ENCODE measurements around the gene RGSL1.

Gene RGSL1

DNA sequence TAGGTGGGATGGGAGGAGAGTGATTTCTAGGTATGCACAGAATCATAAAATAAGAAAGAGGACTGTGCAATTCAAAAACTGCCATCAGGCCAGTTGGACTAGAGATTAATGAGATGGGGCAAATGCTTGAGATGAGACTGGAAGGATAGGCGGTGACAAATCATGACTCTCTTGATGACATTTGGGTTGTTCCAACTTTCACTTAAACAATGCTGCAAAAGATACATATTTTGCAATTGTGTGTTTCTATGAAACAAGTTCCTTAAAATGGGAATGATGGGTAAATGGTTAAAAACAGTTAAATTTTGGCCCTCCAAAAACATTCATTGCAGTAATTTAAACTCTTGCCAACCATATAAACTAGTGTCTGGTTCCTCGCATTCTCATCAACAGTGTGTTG is 84.0 kb downstream of the RGSL1 start:
- no peak for DNase-seq (ENCODE audit: low read depth in 2 of 3, low spot score in 2 of 3)

DNA sequence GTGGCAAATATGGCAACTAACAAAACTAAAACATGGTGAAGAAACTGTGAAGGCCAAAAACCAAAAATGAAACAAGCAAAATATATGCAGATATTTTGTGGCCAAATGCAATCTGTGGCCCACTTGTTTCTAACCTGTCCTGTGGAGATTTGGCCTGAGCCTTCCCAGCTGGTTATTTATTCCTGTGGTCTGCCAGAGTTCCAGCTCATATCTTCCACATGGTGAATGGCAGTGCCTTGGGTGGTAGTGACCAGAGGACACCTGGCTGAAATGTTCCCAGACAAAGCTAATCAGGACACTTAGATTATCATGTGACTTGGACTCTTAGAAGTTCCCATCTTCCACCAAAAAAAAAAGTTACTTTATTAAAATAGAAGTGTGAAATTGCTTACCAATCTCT is 99.4 kb downstream of the RGSL1 start:
- DNase-seq (ENCODE audit: low read depth in 2 of 3, low spot score in 2 of 3) = no peak

DNA sequence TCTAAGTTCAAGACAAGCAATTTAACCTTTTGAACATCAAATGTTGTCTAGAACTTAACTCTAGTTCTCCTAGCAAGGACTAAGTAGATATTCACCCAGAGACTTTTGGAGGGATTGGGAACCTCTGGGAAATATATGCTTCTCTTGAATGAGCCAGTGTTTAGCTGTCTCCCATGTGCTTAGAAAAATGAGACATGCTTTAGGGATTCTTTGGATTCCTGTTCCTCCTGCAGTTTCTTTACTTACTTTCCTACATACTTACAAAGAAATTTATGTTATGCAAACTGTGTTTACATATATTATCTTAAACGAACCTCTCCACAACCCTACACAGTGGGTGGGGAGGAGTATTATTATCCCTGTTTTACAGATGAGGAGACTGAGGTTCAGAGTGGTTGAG is 99.9 kb downstream of the RGSL1 start:
- DNase-seq (ENCODE audit: low read depth in 2 of 3, low spot score in 2 of 3) = no peak

DNA sequence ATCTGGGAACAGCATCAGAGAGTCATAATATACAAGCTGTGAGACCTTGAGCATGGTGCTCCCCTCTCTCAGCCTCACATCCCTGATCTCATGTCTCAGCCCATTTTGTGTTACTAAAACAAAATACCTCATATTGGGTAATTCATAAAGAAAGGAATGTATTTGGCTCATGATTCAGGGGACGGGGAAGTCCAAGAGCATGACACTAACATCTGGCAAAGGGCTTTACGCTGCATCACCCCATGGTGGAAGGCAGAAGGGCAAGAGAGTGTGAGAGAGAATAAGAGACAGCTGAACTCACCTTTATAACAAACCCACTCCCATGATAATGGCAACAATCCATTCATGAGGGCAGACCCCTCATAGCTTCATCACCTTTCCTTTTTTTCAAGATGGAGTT is 102.6 kb downstream of the RGSL1 start:
- DNase-seq (ENCODE audit: low read depth in 2 of 3, low spot score in 2 of 3) = no peak

DNA sequence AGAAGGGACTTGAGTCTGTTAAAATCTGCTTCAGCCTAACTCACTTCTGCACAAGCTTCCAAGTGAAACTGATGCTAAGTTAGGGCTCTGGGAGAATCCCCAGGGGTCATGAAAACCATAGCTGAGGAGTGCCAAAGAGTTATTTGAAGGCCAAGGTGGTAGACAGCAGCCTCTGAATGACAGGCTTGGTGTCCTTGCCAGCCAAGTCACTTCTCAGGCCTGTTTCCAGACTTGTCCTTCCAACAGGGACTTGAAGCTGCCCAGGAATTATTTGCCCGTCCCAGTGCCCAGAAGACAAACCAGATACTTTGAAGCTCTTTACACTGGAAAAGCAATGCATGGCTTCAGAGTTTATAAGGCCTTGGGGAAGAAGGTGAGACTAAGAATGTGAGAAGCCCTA is 105.5 kb downstream of the RGSL1 start:
- no peak for DNase-seq (ENCODE audit: low read depth in 2 of 3, low spot score in 2 of 3)

DNA sequence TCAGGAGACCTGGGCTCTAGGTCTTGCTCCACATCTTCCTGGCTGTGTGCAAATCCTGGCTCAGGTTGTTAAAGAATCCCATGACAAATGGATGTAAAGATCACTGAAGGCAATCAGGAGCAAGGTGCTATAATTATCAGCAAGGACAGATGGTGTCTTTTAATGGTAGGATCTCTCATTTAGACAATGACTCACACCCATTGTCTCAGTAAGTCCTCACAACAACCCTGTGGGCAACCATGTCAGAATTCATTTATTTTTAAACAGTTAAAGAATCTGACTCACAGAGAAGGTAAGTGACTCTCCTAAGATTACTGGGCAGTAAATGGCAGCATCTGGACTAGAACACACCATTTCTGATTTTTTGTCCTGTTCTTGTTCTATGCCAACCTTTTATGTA is 106.3 kb downstream of the RGSL1 start:
- DNase-seq (ENCODE audit: low read depth in 2 of 3, low spot score in 2 of 3) = no peak

DNA sequence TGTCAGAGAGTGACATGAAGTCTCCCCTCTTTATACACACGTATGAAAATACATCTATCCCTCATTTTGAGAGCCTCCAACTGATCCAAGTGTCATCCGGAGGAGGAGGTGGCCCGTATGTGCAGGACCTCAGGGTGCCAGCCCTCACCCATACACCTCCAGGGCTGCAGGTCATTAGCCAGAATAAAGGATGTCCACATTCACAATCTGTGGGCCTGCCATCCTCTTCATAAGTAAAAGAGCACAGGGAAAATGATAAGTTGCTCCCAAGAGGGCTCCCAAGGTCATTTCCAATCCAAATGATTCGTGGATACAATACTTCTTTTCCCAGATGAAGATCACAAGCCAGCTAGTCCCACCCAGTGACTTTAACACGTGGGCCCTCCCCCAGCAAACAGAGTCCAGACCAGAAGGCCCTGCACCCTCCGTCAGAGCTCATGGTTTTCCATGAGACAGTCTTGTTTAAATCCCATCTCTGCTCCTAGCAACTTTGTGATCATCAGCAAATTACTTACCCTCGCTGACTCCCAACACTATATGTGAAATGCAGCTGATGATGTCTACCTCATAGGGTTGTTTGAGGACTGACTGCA is 110.5 kb downstream of the RGSL1 start:
- DNase-seq (ENCODE audit: low read depth in 2 of 3, low spot score in 2 of 3) = no peak

DNA sequence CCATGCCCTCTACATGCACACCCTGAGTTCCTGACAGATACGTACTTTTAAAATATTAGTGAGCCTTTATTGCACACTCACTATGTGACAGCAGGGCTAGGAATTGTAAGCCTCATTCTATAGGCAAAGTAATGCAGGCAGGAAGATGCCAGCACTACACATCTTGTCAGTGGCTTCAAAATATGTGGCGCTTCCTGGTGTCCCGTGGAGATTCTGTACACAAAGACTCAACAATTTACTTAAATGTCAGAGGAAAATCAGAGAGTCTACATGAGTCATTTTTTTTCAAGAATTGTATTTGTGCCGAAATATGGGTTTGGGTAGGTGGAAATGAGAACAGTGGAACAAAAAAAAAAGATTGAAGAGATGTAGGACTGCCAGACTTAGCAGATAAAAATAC is 111.5 kb downstream of the RGSL1 start:
- DNase-seq (ENCODE audit: low read depth in 2 of 3, low spot score in 2 of 3) = no peak

DNA sequence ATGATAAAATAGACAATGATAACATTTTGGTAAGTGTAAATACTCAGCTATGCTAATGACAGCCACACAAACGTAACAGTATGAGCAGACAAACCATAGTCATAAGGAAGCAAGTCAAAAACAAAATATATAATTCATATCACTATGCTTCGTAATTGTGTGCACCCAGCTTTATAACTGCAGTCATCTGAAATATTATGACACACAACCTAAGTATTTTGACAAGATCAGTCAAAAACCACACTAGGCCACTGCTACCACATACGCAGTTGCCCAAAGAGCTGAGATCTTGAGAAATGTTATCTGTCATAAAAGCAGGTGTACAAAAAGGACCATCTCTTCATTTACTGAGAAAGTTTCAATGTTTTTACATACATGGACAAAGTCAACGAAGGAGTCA is 113.1 kb downstream of the RGSL1 start:
- DNase-seq (ENCODE audit: low read depth in 2 of 3, low spot score in 2 of 3) = no peak

DNA sequence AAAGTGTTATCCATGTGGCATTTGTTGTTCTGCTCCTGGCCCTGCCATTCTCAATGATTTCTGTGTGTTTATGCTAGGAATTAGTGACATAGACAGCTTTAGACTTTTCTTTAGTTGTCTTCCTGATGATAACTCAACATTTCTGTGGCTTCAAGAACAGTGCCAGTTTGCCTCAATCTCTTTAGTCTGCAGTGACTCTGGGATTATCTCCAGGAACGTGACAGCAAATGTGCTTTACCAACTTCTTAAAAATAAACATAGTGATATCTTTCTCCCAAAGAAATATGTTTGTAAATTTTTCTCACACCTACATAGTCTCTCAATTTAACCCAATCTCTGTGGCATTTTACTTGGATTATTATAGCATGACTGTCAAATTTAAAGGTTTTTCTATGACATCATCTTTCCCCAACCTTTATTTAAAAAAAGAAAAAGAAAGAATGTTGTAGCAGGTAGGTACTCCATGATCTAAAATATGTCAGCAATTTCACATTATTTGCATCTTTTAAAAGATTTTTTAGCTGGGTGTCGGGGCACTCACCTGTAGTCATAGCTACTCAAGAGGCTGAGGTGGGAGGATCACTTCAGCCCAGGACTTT is 114.6 kb downstream of the RGSL1 start:
- no peak for DNase-seq (ENCODE audit: low read depth in 2 of 3, low spot score in 2 of 3)

DNA sequence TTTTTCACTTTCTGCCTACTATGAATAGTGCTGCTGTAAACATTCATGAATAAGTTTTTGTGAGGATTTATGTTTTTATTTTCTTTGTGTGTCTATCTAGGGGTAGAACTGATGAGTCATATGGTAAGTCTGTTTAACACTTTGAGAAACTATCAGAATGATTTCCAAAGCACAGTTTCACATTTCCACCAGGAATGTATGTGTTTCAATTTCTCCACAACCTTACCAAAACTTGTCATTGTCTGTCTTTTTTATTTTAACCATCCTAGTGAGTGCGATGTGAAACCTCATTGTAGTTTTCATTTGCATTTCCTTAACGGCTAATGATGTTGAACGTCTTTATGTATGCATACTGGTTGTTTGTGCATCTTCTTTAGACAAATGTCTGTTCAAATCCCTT is 115.6 kb downstream of the RGSL1 start:
- DNase-seq (ENCODE audit: low read depth in 2 of 3, low spot score in 2 of 3) = no peak

DNA sequence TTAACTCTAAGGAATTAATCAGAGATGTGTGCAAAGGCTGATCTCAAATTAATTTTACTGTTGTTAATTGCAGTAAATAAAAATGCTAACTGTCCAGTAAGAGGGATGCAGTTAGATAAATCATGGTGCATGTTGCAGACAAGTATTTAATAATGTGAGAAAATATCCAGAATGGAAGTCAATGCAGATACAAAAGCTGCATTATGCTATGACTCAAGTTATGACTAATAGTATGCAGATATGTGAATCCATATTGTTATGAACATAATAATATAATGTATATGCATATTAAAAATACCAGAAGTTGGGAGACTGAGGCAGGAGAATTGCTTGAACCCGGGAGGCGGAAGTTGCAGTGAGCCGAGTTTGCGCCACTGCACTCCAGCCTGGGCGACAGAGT is 117.7 kb downstream of the RGSL1 start:
- DNase-seq (ENCODE audit: low read depth in 2 of 3, low spot score in 2 of 3) = no peak

DNA sequence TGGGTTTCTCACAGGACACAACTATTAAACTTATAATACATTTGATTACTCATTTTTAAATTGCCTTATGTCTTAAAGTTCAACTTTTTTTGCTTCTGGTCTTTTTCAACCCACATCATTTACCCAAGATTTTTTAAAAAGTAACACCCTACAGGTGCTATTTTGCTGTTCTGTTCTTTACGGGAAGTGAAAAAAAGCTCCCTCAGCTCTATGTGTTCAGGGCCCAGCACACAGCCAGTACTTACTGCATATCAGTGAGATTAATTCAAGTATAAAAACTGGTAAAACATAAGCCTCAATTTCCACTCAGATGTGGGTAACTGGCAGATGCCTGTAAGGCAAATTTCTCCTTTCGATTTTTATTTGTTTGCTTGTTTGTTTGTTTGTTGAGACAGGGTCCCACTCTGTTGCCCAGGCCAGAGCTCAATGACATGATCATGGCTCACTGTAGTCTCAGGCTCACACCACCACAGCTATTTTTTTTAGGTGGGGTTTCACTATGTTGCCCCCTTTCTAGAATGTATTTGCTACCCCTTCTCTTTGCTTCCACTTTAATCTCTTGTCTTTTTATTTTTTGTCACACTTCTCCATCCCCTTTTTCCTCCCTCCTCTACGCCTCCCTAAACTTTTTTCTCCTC is 118.8 kb downstream of the RGSL1 start:
- no peak for DNase-seq (ENCODE audit: low read depth in 2 of 3, low spot score in 2 of 3)

DNA sequence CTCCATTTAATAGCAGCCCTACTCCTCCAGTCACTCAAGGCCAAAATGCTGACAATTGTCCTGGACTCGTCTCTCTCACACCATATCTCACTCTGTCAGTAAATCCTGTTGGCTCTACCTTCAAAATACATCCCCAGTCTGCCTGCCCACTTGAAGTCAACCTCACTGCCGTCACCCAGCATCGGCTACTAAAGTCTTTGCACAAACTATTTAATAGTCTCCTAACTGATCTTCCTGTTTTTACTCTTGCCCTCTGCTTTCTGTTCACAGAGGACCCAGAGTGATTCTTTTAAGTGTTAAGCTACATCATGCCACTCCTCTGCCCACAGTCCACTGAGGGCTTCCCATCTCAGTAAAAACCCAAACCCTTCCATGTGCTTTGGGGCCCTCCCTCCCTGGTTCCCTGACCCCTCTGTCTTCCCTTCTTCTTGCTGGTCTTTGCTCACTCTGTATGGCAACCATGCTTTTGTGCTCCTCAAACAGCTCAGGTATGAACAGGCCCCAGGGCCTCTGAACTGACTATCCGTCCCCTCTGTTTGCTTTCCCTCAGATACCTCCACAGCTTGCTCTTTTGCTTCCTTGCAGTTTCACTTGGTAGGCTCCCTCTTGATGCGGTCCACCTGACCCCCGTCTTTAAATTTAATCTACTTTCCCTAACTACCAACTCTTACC is 120.1 kb downstream of the RGSL1 start:
- no peak for DNase-seq (ENCODE audit: low read depth in 2 of 3, low spot score in 2 of 3)

DNA sequence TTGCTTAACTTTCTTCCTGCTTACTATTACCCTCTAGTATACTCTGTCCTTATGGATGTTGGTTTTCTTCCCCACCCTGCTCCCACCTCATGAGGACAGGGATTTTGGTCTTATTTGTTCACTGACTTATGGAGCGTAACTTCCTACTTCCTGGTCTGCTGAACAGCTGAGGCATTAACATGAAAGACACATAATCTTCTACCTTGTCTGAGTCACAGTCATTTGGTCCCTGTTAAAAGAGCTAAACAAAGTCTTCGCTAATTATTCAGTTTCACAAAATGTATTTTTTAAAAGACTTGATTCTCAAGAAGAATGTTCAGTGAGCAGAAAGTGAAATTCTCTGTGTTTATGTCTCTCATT is 120.6 kb downstream of the RGSL1 start:
- DNase-seq (ENCODE audit: low read depth in 2 of 3, low spot score in 2 of 3) = no peak

DNA sequence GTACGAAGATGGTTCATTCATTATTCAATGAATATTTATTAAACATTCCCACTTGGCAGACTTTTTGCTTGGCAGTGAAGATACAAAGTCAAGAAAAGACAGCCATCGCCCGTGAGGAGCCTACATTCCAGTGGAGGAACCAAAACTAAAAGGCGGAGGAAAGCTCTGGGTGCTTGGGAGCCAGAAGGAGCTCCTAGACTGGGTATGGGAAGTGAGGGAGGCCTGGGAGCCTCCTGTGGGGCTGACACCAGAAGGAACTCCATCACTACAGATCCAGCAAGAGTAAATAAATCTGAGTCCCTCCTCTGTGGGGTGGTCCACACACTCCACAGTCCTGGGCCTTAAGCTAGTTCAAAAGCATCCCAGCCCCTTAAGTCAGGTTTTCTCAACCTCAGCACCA is 124.2 kb downstream of the RGSL1 start:
- no peak for DNase-seq (ENCODE audit: low read depth in 2 of 3, low spot score in 2 of 3)

DNA sequence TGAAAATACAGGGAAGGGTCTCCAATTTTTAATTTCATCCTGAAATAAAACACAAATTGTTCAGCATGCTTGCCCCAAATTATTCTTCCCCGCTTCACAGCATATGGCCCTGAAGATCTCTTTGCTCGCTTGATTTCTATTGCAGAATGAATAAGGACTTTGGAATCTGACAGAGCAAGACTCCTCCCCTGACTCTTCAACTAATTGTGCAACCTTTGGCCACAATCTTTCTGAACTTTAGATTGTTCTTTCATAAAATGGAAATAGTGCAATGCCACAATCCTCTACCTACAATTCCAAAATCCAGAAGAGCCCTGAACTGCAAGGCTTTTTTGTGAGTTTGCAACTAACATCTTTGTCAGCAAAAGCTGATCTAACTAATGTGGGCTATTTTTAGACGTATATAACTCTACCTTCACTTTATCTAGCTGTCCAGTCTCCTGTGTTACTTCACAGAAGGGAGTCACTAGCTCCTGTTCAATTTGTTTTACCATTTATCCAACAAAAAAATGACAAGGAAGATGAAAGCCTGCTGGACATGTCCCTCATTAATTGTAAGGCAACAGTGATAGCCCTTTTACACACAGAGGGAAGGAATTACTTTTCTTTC is 125.7 kb downstream of the RGSL1 start:
- DNase-seq (ENCODE audit: low read depth in 2 of 3, low spot score in 2 of 3) = no peak

DNA sequence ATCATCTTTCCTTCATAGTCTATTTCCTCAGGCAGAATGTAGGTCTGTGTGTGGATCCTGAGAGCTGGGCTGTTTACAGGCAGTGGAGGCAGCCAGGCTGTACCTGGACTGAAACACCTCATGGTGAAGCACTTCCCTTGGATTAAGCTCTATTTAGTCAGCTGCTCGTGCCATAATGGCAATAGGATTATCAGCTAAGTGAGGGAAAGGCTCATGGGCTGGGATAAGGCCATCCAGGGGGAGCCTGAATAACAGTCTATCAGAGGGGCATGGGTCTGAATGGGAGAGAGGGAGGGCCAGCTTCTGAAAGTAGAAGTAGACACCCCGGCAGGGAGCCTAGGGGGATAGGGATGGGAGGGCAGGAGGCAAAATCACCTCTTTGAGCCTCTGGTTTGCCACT is 130.8 kb downstream of the RGSL1 start:
- DNase-seq (ENCODE audit: low read depth in 2 of 3, low spot score in 2 of 3) = no peak

DNA sequence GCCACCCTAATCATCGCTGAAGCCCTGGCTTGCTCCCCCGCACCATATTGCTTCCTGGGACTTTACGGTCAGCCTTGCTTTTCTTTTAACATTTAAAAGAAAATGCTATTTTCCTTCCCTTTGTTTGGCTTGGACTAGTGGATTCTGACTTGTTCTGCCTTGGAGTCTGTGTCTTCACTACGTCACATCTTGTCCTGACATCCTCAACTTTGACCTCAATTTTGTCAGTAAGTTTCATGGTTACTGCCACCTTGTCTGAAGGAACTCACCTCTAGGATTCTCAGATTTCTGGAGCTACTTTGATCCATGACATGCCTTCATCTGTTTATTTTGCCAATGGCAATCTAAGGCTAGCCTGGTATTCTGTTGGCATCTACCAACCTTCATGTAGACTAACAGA is 134.8 kb downstream of the RGSL1 start:
- DNase-seq (ENCODE audit: low read depth in 2 of 3, low spot score in 2 of 3) = no peak

DNA sequence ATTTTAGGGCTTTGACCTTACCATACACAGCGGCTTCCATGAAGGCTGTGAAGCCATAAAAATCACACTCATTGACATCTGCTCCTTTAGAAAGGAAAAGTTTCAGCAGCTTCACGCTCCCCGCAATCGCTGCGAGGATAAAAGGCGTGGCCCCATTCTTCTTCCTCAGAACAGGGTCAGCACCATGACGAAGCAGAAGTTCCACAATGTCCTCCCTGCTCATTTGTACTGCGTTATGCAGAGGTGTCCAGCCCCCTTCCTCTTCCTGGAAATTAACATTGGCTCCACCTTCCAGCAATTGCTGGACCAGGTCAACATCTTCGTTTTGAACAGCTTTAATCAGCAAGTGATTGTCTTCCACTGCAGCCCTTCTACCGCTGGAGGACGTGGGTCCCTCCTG is 136.4 kb downstream of the RGSL1 start:
- DNase-seq (ENCODE audit: low read depth in 2 of 3, low spot score in 2 of 3) = no peak

DNA sequence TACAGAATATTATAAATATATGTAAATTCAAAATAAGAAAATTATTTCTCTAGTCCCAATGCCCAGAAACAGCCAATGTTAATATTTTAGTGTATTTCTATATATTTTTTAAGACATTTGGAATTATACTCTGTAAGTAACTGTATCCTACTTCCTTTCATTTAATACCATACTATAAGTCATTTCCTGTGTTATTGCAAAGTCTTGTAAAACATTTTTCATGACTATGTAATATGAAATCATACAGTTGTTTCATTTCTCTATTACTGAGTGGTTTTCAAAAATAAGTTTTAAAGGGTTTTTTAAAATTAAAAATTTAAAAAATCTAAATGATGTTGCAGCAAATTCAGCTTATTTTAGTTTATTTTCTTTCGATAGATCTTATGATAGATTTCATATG is 137.1 kb downstream of the RGSL1 start:
- DNase-seq (ENCODE audit: low read depth in 2 of 3, low spot score in 2 of 3) = no peak
